Breast epithelium (tissue), 3 donors: ENCODE measurements around the gene TRMT2A.

ENCODE experiments used
- POLR2AphosphoS5 ChIP-seq, 3 donors: sonication (generic); formaldehyde crosslinking; IDR thresholded peaks; one replicate each; pipeline ENCODE4 v1.6.1; 2017; ENCODE audit warnings: antibody characterized with exemption in 3 of 3
- TF ChIP-seq, protein P1 (sequence below), 3 donors: fragments of 450-650 bp; IDR thresholded peaks; one replicate each; pipeline ENCODE4 v1.5.1; 2016 to 2017; ENCODE audit warnings: antibody characterized with exemption in 3 of 3, mild to moderate bottlenecking in 3 of 3, moderate library complexity in 3 of 3

DNA sequence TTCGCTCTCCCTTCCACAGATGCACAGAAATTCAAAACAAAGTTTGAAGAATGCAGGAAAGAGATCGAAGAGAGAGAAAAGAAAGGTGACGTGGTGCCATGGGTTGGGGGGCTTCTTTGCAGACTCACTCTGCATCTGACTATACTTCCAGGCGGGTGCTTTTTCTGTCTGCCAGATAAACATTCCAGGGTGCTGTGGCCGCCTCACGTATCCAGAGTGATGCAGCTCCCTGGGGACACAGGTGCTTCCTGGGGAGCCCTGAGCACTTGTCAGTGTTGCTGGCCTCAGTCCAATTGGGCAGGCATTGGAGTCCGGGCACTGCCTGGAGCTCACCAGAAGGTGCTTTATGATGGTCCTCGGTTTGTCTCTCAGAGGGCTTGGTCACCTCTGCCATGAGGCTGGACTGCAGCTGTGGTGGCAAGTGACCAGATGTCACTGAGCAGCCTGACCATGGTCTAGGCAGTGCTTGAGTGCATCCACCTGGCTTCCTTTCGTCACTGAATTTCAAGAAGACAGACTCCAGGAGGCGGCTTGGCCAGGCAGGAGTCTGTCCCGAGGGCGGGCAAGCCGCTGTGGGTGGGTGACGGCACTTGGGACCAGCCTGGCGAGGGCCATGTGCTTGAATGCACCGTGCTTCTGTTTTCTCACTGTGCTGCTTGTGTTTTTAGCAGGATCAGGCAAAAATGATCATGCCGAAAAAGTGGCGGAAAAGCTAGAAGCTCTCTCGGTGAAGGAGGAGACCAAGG is 9.4 kb upstream of the TRMT2A start:
- TF ChIP-seq, protein P1, sequence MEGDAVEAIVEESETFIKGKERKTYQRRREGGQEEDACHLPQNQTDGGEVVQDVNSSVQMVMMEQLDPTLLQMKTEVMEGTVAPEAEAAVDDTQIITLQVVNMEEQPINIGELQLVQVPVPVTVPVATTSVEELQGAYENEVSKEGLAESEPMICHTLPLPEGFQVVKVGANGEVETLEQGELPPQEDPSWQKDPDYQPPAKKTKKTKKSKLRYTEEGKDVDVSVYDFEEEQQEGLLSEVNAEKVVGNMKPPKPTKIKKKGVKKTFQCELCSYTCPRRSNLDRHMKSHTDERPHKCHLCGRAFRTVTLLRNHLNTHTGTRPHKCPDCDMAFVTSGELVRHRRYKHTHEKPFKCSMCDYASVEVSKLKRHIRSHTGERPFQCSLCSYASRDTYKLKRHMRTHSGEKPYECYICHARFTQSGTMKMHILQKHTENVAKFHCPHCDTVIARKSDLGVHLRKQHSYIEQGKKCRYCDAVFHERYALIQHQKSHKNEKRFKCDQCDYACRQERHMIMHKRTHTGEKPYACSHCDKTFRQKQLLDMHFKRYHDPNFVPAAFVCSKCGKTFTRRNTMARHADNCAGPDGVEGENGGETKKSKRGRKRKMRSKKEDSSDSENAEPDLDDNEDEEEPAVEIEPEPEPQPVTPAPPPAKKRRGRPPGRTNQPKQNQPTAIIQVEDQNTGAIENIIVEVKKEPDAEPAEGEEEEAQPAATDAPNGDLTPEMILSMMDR (IDR thresholded peaks at IDR 0.05): no peak
- TF ChIP-seq POLR2AphosphoS5 (IDR thresholded peaks at IDR 0.05): no peak
